Activated T-cell treated with anti-CD3 and anti-CD28 coated beads, Interleukin-2, amount 50 U/mL, for 4 hours (primary cell): Measurements from ENCODE around the gene SLC4A3. TPM values are rescaled to one million over a fixed set of nuclear protein-coding genes. Genes with fewer than 3 reads are reported as not detected.

Experiments used
- ATAC-seq, 2 donors: fragments of 200-7000 bp; cut with Tn5 transposase; one replicate each; pipeline ENCODE4 v1.10.0; 2021
- DNase-seq: peaks from one replicate; pipeline ENCODE4 v3.0.0-alpha.2; 2020
- H3K27me3 Mint-ChIP-seq: one replicate; pipeline ENCODE4 v1.8.0; 2021; ENCODE audit warnings: low read depth, mixed read lengths
- H3K36me3 Mint-ChIP-seq: one replicate; pipeline ENCODE4 v1.8.0; 2022; ENCODE audit warnings: mixed read lengths; ENCODE audit not compliant: insufficient read depth
- H3K4me1 Mint-ChIP-seq: one replicate; pipeline ENCODE4 v1.8.0; 2021; ENCODE audit warnings: low read depth, mixed read lengths
- H3K4me3 Mint-ChIP-seq: one replicate; pipeline ENCODE4 v1.8.0; 2021; ENCODE audit warnings: mild to moderate bottlenecking, moderate library complexity, mixed read lengths
- H3K9me3 Mint-ChIP-seq: one replicate; pipeline ENCODE4 v1.8.0; 2021; ENCODE audit warnings: mixed read lengths
- total RNA-seq, 3 donors: library from RNA; stranded (reverse); gene quantifications; one replicate each; pipeline ENCODE4 v1.2.1, GENCODE V29; 2021

Gene SLC4A3
- total RNA-seq: under 1 TPM in 2 of 3 donors, not detected in 1; 0.05 to 0.15 TPM

GRCh38 chr2:219627103-219628100 is at the start of gene SLC4A3:
TSS of gene SLC4A3 (plus strand) at chr2:219627630. CDS start at chr2:219627993, 363 bp downstream.
- DNase-seq (no peak), ATAC-seq (peak; percentile 70 to 77)
- Mint-ChIP-seq H3K27me3 (peaks cover 42% of the 10 kb centered on the region), H3K9me3 (no peaks in the 10 kb centered on the region), H3K36me3 (no peaks in the 10 kb centered on the region), H3K4me3 (peak within 1 kb of the TSS; percentile 72), H3K4me1 (peaks cover 6% of the 10 kb centered on the region)

- Mint-ChIP-seq H3K4me1 (no peaks in the 10 kb centered on the region), H3K4me3 (no peak overlapping the region), H3K36me3 (no peaks in the 10 kb centered on the region), H3K9me3 (no peaks in the 10 kb centered on the region), H3K27me3 (peaks cover 16% of the 10 kb centered on the region)
- ATAC-seq (no peak), DNase-seq (no peak)
Measured at GRCh38 chr2:219578811-219579613, 48.4 kb upstream of the SLC4A3 start.

DNA sequence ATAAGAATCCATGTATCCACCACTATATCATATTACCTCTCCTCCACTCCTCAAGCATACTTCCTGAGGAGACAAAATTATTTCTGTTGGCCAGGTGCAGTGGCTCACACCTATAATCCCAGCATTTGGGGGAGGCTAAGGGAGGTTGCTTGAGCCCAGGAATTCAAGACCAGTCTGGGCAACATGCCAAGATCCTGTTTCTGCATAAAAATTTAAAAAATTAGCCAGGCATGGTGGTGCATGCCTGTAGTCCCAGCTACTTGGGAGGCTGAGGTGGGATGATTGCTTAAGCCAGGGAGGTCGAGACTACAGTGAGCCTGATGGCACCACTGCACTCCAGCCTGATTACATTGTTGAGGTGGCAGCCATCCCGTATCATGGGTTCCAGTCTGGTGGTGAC is 46.1 kb upstream of the SLC4A3 start:
- no peak for ATAC-seq
- Mint-ChIP-seq H3K27me3 (peaks cover 16% of the 10 kb centered on the region), H3K36me3 (no peaks in the 10 kb centered on the region), H3K4me3 (no peak overlapping the region), H3K9me3 (no peaks in the 10 kb centered on the region), H3K4me1 (no peaks in the 10 kb centered on the region)
- DNase-seq: no peak

DNA sequence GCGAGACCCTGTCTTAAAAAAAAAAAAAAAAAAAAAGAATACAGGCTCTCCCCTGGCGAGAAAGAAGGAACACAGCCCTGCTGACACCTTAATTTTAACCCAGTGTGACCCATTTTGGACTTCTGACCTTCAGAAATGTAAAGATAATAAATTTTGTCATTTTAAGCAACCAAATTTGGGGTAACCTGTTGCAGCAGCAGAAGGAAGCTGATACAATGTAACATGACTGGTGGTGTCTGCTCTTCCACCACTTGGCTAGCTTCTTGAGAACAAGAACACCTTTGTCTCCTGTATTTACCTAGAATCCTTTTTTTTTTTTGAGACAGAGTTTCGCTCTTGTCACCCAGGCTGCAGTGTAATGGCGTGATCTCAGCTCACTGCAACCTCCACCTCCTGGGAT is 36.3 kb upstream of the SLC4A3 start:
- Mint-ChIP-seq H3K4me3 (no peak overlapping the region), H3K36me3 (no peaks in the 10 kb centered on the region), H3K9me3 (no peaks in the 10 kb centered on the region), H3K27me3 (peaks cover 14% of the 10 kb centered on the region), H3K4me1 (no peaks in the 10 kb centered on the region)
- ATAC-seq (no peak), DNase-seq (no peak)

DNA sequence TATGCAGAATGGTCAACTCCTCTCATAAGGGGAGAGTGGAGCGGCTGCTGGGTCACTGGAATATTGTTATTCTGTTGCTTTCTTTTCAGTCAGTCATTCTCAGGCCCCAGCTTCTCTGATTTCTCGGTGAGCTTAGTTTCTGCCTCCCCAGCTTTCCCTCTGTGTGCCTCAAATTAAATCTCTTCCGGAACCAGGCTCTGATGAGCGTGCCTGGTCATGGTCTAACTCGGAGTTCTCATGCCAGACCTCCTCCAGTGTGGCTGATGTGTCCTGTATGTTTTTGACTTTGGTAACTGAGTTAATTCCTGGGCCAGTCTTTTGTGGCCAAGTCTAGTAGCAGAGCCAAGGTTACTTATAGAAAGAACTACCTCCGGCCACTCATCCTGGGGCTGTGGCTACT is 34.7 kb upstream of the SLC4A3 start:
- Mint-ChIP-seq H3K27me3 (peaks cover 9% of the 10 kb centered on the region), H3K4me1 (peaks cover 6% of the 10 kb centered on the region), H3K9me3 (no peaks in the 10 kb centered on the region), H3K4me3 (no peak overlapping the region), H3K36me3 (no peaks in the 10 kb centered on the region)
- DNase-seq (no peak), ATAC-seq (no peak)

DNA sequence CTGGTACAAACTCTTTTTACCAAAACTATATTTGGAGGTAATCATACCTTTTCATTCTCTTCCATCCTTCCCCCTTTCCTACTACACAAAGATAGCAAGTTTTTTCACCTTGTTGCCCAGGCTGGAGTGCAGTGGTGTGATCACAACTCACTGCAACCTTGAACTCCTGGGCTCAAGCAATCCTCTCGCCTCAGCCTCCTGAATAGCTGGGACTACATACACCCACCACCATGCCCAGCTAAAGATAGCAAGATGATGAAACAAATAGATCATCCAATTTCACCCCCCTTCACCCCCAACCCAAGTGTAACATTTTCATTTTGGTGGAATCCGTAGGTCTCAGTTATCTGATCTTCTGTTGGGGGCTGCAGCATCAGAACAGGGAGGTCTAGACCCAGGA is 34.3 kb upstream of the SLC4A3 start:
- peaks cover 9% of the 10 kb centered on the region for H3K4me1 Mint-ChIP-seq
- H3K9me3 Mint-ChIP-seq: no peaks in the 10 kb centered on the region
- no peak overlapping the region for H3K4me3 Mint-ChIP-seq
- H3K36me3 Mint-ChIP-seq: no peaks in the 10 kb centered on the region
- DNase-seq (no peak), ATAC-seq (no peak)
- H3K27me3 Mint-ChIP-seq: peaks cover 9% of the 10 kb centered on the region

DNA sequence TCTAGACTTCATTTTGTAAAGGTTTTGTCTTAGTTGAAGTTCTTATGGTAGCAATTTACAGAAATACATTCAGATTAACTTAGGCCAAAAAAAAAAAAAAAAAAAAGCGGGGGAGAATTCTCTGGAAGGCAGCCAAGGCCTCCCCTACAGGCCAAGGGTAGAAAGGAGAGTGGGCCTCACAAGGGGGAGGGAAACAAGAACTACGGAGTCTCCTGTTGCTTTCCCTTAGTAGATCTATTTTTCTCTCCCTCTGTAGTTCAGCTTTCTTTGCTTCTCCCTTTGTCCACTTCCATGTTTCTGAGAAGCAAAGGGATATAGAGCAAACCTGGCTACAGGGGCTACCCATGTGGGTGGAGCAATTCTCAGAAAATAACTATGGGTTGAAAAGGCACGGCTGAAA is 32.2 kb upstream of the SLC4A3 start:
- Mint-ChIP-seq H3K4me1 (peaks cover 18% of the 10 kb centered on the region), H3K36me3 (peaks cover 2% of the 10 kb centered on the region), H3K4me3 (no peak overlapping the region), H3K27me3 (peaks cover 6% of the 10 kb centered on the region), H3K9me3 (no peaks in the 10 kb centered on the region)
- DNase-seq: no peak
- no peak for ATAC-seq

- Mint-ChIP-seq H3K9me3 (no peaks in the 10 kb centered on the region), H3K4me3 (peak overlapping the region; percentile 96), H3K36me3 (peaks cover 13% of the 10 kb centered on the region), H3K4me1 (peaks cover 18% of the 10 kb centered on the region), H3K27me3 (peaks cover 6% of the 10 kb centered on the region)
- DNase-seq: no peak
- ATAC-seq: peak; percentile 1
Measured at GRCh38 chr2:219596954-219597551, 30.4 kb upstream of the SLC4A3 start.

DNA sequence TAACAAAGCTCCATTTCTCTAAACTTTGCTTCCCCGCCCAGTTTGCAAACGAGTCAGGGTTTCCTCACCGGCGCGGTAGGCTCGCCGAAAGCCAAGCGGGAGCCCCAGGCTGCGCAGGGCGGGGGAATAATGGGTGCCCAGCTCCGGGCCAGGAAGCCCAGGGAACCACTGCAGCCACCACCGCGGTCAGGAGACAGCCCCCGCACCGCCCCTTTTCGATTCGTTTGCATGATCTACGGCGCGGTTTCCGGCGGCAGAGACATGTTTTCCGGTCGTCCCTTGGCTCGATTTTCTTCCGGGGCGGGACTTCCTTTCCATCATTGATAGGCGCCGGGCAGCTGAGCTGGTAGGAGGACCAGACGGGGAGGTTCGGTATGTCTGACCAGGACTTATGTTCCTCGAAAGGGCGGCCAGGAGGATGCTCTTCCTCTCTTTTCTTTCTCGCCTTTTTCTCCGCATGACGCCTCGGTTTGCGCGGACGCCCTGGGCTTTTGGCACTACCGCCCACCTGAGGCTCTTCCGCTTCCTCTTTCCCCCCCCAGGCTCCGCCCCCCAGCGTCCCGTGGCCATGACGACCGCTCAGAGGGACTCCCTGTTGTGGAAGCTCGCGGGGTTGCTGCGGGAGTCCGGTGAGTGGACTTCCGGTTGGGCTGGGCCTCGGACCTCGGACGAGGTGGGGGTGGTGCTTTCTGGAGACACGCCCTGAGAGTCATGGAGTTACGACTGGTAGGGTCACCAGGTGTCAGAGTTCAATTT is 29.7 kb upstream of the SLC4A3 start, which contains the start of gene STK11IP:
Gene STK11IP (plus strand): TSS at position 306 of the 756 bp plus-strand sequence. CDS start 263 bp downstream, at position 569.
- Mint-ChIP-seq H3K4me3 (peak within 1 kb of the TSS; percentile 96), H3K9me3 (no peaks in the 10 kb centered on the region), H3K4me1 (peaks cover 18% of the 10 kb centered on the region), H3K27me3 (peaks cover 6% of the 10 kb centered on the region), H3K36me3 (peaks cover 19% of the 10 kb centered on the region)
- DNase-seq (peak; percentile 81), ATAC-seq (peak; percentile 93 to 94)

DNA sequence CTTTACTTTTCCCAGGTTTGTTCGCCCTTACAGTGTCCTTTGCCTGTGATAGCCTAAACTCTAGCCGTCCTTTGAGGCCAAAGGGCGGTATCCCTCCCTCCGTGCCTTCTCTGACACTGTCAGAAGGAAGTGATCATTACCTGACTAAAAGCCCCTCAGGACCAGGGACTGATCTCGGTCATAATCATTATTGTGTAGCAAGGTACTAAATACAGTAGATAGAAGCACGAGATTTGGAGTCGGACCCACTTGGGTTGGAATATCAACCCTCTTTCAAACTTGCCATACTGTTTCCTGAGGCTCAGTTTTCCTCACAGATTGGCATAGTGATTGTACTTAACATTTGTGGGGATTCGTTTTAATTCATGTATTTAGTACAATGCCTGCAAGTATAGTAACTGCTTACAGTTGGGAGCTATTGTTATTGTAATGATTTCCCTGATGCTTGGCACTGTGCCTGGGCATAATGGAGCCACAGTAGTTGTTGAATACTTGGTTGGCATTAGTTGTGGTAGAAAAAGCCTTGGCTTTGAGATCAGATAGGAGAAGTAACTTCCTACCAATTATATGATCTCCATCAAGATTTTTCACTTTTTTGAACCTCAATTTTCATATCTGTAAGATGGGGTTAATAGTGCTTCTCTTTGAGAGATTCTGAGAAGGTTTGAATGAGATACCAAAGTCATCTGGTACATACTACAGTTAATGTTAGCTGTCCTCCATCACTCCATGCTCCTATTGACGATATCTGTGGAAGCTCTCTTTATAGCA is 28.9 kb upstream of the SLC4A3 start:
- no peaks in the 10 kb centered on the region for H3K27me3 Mint-ChIP-seq
- H3K36me3 Mint-ChIP-seq: peaks cover 21% of the 10 kb centered on the region

GRCh38 chr2:219603771-219604170 is 23.7 kb upstream of the SLC4A3 start:
- no peak overlapping the region for H3K4me3 Mint-ChIP-seq
- peaks cover 44% of the 10 kb centered on the region for H3K36me3 Mint-ChIP-seq
- H3K9me3 Mint-ChIP-seq: no peaks in the 10 kb centered on the region
- DNase-seq (no peak), ATAC-seq (no peak)
- H3K4me1 Mint-ChIP-seq: peaks cover 5% of the 10 kb centered on the region
- no peaks in the 10 kb centered on the region for H3K27me3 Mint-ChIP-seq

More for the DNA sequence above, 28.9 kb upstream of the SLC4A3 start:
- ATAC-seq: no peak
- no peak for DNase-seq
- Mint-ChIP-seq H3K4me1 (peaks cover 18% of the 10 kb centered on the region), H3K9me3 (no peaks in the 10 kb centered on the region), H3K4me3 (peak overlapping the region; percentile 96)

GRCh38 chr2:219605607-219605954 is 21.8 kb upstream of the SLC4A3 start:
- Mint-ChIP-seq H3K36me3 (peaks cover 44% of the 10 kb centered on the region), H3K9me3 (no peaks in the 10 kb centered on the region), H3K4me3 (no peak overlapping the region), H3K4me1 (peaks cover 2% of the 10 kb centered on the region), H3K27me3 (no peaks in the 10 kb centered on the region)
- ATAC-seq: no peak
- DNase-seq: no peak

- no peak for ATAC-seq
- Mint-ChIP-seq H3K27me3 (no peaks in the 10 kb centered on the region), H3K4me3 (no peak overlapping the region), H3K36me3 (peaks cover 39% of the 10 kb centered on the region), H3K4me1 (peaks cover 9% of the 10 kb centered on the region), H3K9me3 (no peaks in the 10 kb centered on the region)
- DNase-seq: no peak
Measured at GRCh38 chr2:219607931-219608330, 19.5 kb upstream of the SLC4A3 start.
